Measurements from ENCODE around the gene CNGA1. TPM values are rescaled to one million over a fixed set of nuclear protein-coding genes. Genes with fewer than 3 reads are reported as not detected.
A peak's percentile ranks its signal among the peaks of the same experiment; 100 is the strongest.

The CNGA1 gene
- total RNA-seq, 3 donors from 2014 or later: 2.2 to 17.8 (median 5.4) TPM

- ATAC-seq (no peak), DNase-seq (no peak)
- TF ChIP-seq CTCF (IDR thresholded peaks at IDR 0.05): no peak
- Histone ChIP-seq H3K36me3 (ENCODE audit: low read depth) (no peaks in the 10 kb centered on the region), H3K4me1 (ENCODE audit: low read depth) (no peaks in the 10 kb centered on the region), H3K9me3 (peaks cover 31% of the 10 kb centered on the region), H3K4me3 (no peak overlapping the region)
- intact Hi-C loops (cut with DNase I, micrococcal nuclease): no loop called here
Measured at GRCh38 chr4:47990145-47990544, 26.3 kb downstream of the CNGA1 start.

- intact Hi-C loops (cut with DNase I, micrococcal nuclease): no loop called here
- Histone ChIP-seq H3K9me3 (no peaks in the 10 kb centered on the region), H3K4me1 (ENCODE audit: low read depth) (no peaks in the 10 kb centered on the region), H3K36me3 (ENCODE audit: low read depth) (no peaks in the 10 kb centered on the region), H3K4me3 (no peak overlapping the region)
- TF ChIP-seq CTCF (IDR thresholded peaks at IDR 0.05): no peak
- DNase-seq: no peak
- no peak for ATAC-seq
Measured at GRCh38 chr4:47974566-47974965, 41.9 kb downstream of the CNGA1 start.

GRCh38 chr4:47972721-47973120, 43.8 kb downstream of the CNGA1 start:
- Histone ChIP-seq H3K4me1 (ENCODE audit: low read depth) (no peaks in the 10 kb centered on the region), H3K9me3 (no peaks in the 10 kb centered on the region), H3K4me3 (no peak overlapping the region), H3K36me3 (ENCODE audit: low read depth) (no peaks in the 10 kb centered on the region)
- DNase-seq (no peak), ATAC-seq (no peak)
- TF ChIP-seq CTCF (IDR thresholded peaks at IDR 0.05): no peak
- intact Hi-C loops (cut with DNase I, micrococcal nuclease): no loop called here

- Histone ChIP-seq H3K9me3 (no peaks in the 10 kb centered on the region), H3K4me3 (no peak overlapping the region), H3K36me3 (ENCODE audit: low read depth) (no peaks in the 10 kb centered on the region), H3K4me1 (ENCODE audit: low read depth) (no peaks in the 10 kb centered on the region)
- intact Hi-C loops (cut with DNase I, micrococcal nuclease): no loop called here
- TF ChIP-seq CTCF (IDR thresholded peaks at IDR 0.05): no peak
- ATAC-seq (peak; percentile 26), DNase-seq (no peak)
Measured at GRCh38 chr4:47972181-47972580, 44.3 kb downstream of the CNGA1 start.

- Histone ChIP-seq H3K4me3 (no peak overlapping the region), H3K4me1 (ENCODE audit: low read depth) (no peaks in the 10 kb centered on the region), H3K9me3 (no peaks in the 10 kb centered on the region), H3K36me3 (ENCODE audit: low read depth) (no peaks in the 10 kb centered on the region)
- ATAC-seq (no peak), DNase-seq (no peak)
- no peak for TF ChIP-seq CTCF (IDR thresholded peaks at IDR 0.05)
- intact Hi-C loops (cut with DNase I, micrococcal nuclease): no loop called here
Measured at GRCh38 chr4:47968847-47969246, 47.6 kb downstream of the CNGA1 start.

- TF ChIP-seq CTCF (IDR thresholded peaks at IDR 0.05): no peak
- no peak for ATAC-seq
- intact Hi-C loops (cut with DNase I, micrococcal nuclease): no loop called here
- Histone ChIP-seq H3K9me3 (no peaks in the 10 kb centered on the region), H3K4me1 (ENCODE audit: low read depth) (no peaks in the 10 kb centered on the region), H3K36me3 (ENCODE audit: low read depth) (no peaks in the 10 kb centered on the region), H3K4me3 (no peak overlapping the region)
- no peak for DNase-seq
Measured at GRCh38 chr4:47954677-47955076, 61.8 kb downstream of the CNGA1 start.
